Astrocyte (in vitro differentiated cells and primary cell): Measurements from ENCODE around the gene CPNE4. TPM values are rescaled to one million over a fixed set of nuclear protein-coding genes. Genes with fewer than 3 reads are reported as not detected.
A peak's percentile ranks its signal among the peaks of the same experiment; 100 is the strongest.

ENCODE experiments used
- DNase-seq: peaks from one replicate; pipeline ENCODE4 v3.0.0-alpha.2; 2010; ENCODE audit warnings: low read depth
- FAIRE-seq: peaks from 2 replicates; lab custom pipeline; 2011; peaks lifted over from hg19 to GRCh38; lab: Jason Lieb, UNC
- H2AFZ ChIP-seq: 2 replicates; pipeline ENCODE4 v1.6.0; 2012; ENCODE audit warnings: low read depth, low read length, inconsistent platforms
- H3K27ac ChIP-seq: 2 replicates; pipeline ENCODE4 v1.5.1; 2011; ENCODE audit warnings: low read depth, low read length, inconsistent platforms
- H3K27me3 ChIP-seq: 2 replicates; pipeline ENCODE4 v1.6.0; 2011; ENCODE audit warnings: low read length, inconsistent platforms; ENCODE audit not compliant: insufficient read depth
- H3K36me3 ChIP-seq: 2 replicates; pipeline ENCODE4 v1.5.1; 2011; ENCODE audit warnings: low read length, inconsistent platforms; ENCODE audit not compliant: insufficient read depth
- H3K4me1 ChIP-seq: 2 replicates; pipeline ENCODE4 v1.5.1; 2011; ENCODE audit warnings: low read length, inconsistent platforms; ENCODE audit not compliant: insufficient read depth
- H3K4me2 ChIP-seq: 2 replicates; pipeline ENCODE4 v1.6.0; 2012; ENCODE audit warnings: low read length, inconsistent platforms
- H3K4me3 ChIP-seq: 2 replicates; pipeline ENCODE4 v1.5.1; 2011; ENCODE audit warnings: low read depth, mild to moderate bottlenecking, low read length, inconsistent platforms; ENCODE audit not compliant: insufficient read depth
- H3K79me2 ChIP-seq: 2 replicates; pipeline ENCODE4 v1.6.0; 2012; ENCODE audit warnings: mild to moderate bottlenecking, low read length, inconsistent platforms; ENCODE audit not compliant: insufficient read depth
- H3K9ac ChIP-seq: 2 replicates; pipeline ENCODE4 v1.6.0; 2012; ENCODE audit warnings: mild to moderate bottlenecking, low read length, inconsistent platforms
- H3K9me3 ChIP-seq: 2 replicates; pipeline ENCODE4 v1.5.1; 2012; ENCODE audit warnings: low read depth, mild to moderate bottlenecking, low read length, inconsistent platforms; ENCODE audit not compliant: insufficient read depth
- H4K20me1 ChIP-seq: 2 replicates; pipeline ENCODE4 v1.6.0; 2012; ENCODE audit warnings: low read length, inconsistent platforms; ENCODE audit not compliant: insufficient read depth
- H3K27ac Mint-ChIP-seq: one replicate; pipeline ENCODE4 v1.8.0; 2021; ENCODE audit warnings: mild to moderate bottlenecking, mixed read lengths; ENCODE audit not compliant: unreplicated experiment
- H3K27me3 Mint-ChIP-seq: one replicate; pipeline ENCODE4 v1.8.0; 2021; ENCODE audit warnings: low read depth, mixed read lengths; ENCODE audit not compliant: unreplicated experiment
- H3K36me3 Mint-ChIP-seq: one replicate; pipeline ENCODE4 v1.8.0; 2021; ENCODE audit warnings: low read depth, mixed read lengths; ENCODE audit not compliant: unreplicated experiment
- H3K4me1 Mint-ChIP-seq: one replicate; pipeline ENCODE4 v1.8.0; 2021; ENCODE audit warnings: low read depth, mixed read lengths; ENCODE audit not compliant: unreplicated experiment
- H3K4me3 Mint-ChIP-seq: one replicate; pipeline ENCODE4 v1.8.0; 2021; ENCODE audit warnings: mild to moderate bottlenecking, moderate library complexity, mixed read lengths; ENCODE audit not compliant: unreplicated experiment
- H3K9me3 Mint-ChIP-seq: one replicate; pipeline ENCODE4 v1.8.0; 2021; ENCODE audit warnings: mild to moderate bottlenecking, mixed read lengths; ENCODE audit not compliant: unreplicated experiment
- EZH2 ChIP-seq: IDR thresholded peaks from 2 replicates; pipeline ENCODE4 v1.6.1; 2012; ENCODE audit warnings: mild to moderate bottlenecking, low read length, inconsistent platforms; ENCODE audit not compliant: insufficient read depth
- total RNA-seq: library from RNA; stranded (reverse); gene quantifications from 2 replicates; pipeline ENCODE4 v1.2.1, GENCODE V29; 2021
- TF ChIP-seq, protein P1 (sequence below): IDR thresholded peaks from 2 replicates; pipeline ENCODE4 v1.5.1; 2011; ENCODE audit warnings: low read depth, mild to moderate bottlenecking, inconsistent platforms, low read length, moderate library complexity; ENCODE audit not compliant: insufficient read depth

CPNE4 gene
- total RNA-seq, 1 donor from 2014 or later: 0.68 TPM

GRCh38 chr3:131712662-131713061 lies 322.2 kb downstream of the CPNE4 start:
- no peaks in the 10 kb centered on the region for H3K9me3 ChIP-seq
- H2AFZ ChIP-seq: no peak overlapping the region
- H3K4me2 ChIP-seq: no peak overlapping the region
- no peaks in the 10 kb centered on the region for H3K27me3 ChIP-seq
- Mint-ChIP-seq H3K36me3 (no peaks in the 10 kb centered on the region), H3K9me3 (no peaks in the 10 kb centered on the region), H3K27ac (no peak overlapping the region), H3K4me3 (no peak overlapping the region), H3K4me1 (peaks cover 9% of the 10 kb centered on the region), H3K27me3 (peaks cover 3% of the 10 kb centered on the region)
- no peak overlapping the region for H3K4me3 ChIP-seq
- FAIRE-seq (no peak), DNase-seq (no peak)
- H4K20me1 ChIP-seq: no peaks in the 10 kb centered on the region
- TF ChIP-seq EZH2: no peak
- TF ChIP-seq, protein P1, sequence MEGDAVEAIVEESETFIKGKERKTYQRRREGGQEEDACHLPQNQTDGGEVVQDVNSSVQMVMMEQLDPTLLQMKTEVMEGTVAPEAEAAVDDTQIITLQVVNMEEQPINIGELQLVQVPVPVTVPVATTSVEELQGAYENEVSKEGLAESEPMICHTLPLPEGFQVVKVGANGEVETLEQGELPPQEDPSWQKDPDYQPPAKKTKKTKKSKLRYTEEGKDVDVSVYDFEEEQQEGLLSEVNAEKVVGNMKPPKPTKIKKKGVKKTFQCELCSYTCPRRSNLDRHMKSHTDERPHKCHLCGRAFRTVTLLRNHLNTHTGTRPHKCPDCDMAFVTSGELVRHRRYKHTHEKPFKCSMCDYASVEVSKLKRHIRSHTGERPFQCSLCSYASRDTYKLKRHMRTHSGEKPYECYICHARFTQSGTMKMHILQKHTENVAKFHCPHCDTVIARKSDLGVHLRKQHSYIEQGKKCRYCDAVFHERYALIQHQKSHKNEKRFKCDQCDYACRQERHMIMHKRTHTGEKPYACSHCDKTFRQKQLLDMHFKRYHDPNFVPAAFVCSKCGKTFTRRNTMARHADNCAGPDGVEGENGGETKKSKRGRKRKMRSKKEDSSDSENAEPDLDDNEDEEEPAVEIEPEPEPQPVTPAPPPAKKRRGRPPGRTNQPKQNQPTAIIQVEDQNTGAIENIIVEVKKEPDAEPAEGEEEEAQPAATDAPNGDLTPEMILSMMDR: no peak
- no peak overlapping the region for H3K9ac ChIP-seq
- no peaks in the 10 kb centered on the region for H3K79me2 ChIP-seq
- no peak overlapping the region for H3K27ac ChIP-seq
- no peaks in the 10 kb centered on the region for H3K36me3 ChIP-seq
- peaks cover 4% of the 10 kb centered on the region for H3K4me1 ChIP-seq

DNA sequence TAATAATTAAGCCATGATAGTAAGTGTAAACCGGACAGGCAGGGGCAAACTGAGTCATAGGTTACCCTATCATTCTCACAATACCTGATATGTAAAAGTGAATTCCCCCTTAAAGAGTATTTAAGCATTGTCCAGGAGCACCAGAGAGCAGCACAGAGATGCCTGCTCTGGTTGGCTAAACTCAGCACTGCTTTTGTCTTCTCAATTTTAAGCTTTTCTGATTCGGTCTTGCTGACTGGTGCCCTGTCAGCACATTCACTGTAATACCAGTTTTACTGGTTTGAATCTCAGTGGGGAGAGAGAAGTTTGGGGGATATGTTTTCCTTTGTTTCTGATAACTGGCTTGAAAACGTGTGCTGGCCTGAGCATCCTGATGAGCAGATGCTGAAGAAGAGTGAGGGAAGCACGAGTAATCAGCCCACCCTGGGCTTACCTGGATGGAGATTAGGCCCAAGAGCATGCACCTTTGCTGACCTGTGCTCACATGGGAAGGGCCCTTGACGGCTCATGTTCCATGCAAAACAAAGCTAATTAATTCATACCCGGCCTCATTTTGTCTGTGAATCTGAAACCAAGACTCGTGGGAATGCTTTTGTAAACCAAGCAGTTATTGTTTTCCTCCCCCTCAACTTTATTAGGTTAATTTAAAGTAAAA lies 323.6 kb downstream of the CPNE4 start:
- peaks cover 3% of the 10 kb centered on the region for H3K27me3 Mint-ChIP-seq
- FAIRE-seq (no peak), DNase-seq (no peak)
- Histone ChIP-seq H3K27me3 (no peaks in the 10 kb centered on the region), H3K9me3 (no peaks in the 10 kb centered on the region), H3K27ac (no peak overlapping the region), H3K4me1 (peaks cover 4% of the 10 kb centered on the region), H3K79me2 (no peaks in the 10 kb centered on the region), H3K36me3 (no peaks in the 10 kb centered on the region), H3K4me2 (no peak overlapping the region), H2AFZ (no peak overlapping the region), H3K9ac (no peak overlapping the region), H4K20me1 (no peaks in the 10 kb centered on the region), H3K4me3 (no peak overlapping the region)
- peaks cover 12% of the 10 kb centered on the region for H3K4me1 Mint-ChIP-seq
- TF ChIP-seq, protein P1: no peak
- no peak for TF ChIP-seq EZH2
- no peak overlapping the region for H3K4me3 Mint-ChIP-seq
- H3K27ac Mint-ChIP-seq: no peak overlapping the region
- no peaks in the 10 kb centered on the region for H3K9me3 Mint-ChIP-seq
- H3K36me3 Mint-ChIP-seq: no peaks in the 10 kb centered on the region

GRCh38 chr3:131708241-131708640 lies 326.6 kb downstream of the CPNE4 start:
- no peaks in the 10 kb centered on the region for H3K36me3 ChIP-seq
- Mint-ChIP-seq H3K27me3 (no peaks in the 10 kb centered on the region), H3K27ac (peak overlapping the region; percentile 70), H3K4me1 (peaks cover 26% of the 10 kb centered on the region), H3K4me3 (no peak overlapping the region), H3K9me3 (no peaks in the 10 kb centered on the region), H3K36me3 (no peaks in the 10 kb centered on the region)
- no peaks in the 10 kb centered on the region for H3K79me2 ChIP-seq
- no peak for FAIRE-seq
- no peaks in the 10 kb centered on the region for H3K9me3 ChIP-seq
- H3K4me3 ChIP-seq: no peak overlapping the region
- TF ChIP-seq, protein P1: no peak
- TF ChIP-seq EZH2: no peak
- H3K27me3 ChIP-seq: no peaks in the 10 kb centered on the region
- peak overlapping the region; percentile 30 for H3K4me2 ChIP-seq
- H3K4me1 ChIP-seq: peaks cover 15% of the 10 kb centered on the region
- H3K27ac ChIP-seq: peak overlapping the region; percentile 42
- H4K20me1 ChIP-seq: no peaks in the 10 kb centered on the region
- H3K9ac ChIP-seq: no peak overlapping the region
- H2AFZ ChIP-seq: no peak overlapping the region
- peak; percentile 45 for DNase-seq
